ENCODE measurements around the gene EDC3. TPM values are rescaled to one million over a fixed set of nuclear protein-coding genes. Genes with fewer than 3 reads are reported as not detected.

The EDC3 gene
- total and polyA plus RNA-seq, 2 experiments from 2014 or later: 13.8 to 26.5 TPM

- no peak overlapping the region for H2AFZ ChIP-seq
- peak overlapping the region; percentile 78 for H3K27ac ChIP-seq (ENCODE audit: low read depth)
- H3K4me1 ChIP-seq (ENCODE audit: insufficient read depth): peaks cover 11% of the 10 kb centered on the region
- TF ChIP-seq ZNF462 (CRISPR knock-in tag; IDR thresholded peaks at IDR 0.05) (no peak), POLR2AphosphoS5 (IDR thresholded peaks at IDR 0.05; ENCODE audit: low read depth) (no peak), CREB1 (CRISPR knock-in tag; IDR thresholded peaks at IDR 0.05; ENCODE audit: low read depth) (no peak), JUNB (IDR thresholded peaks at IDR 0.05; ENCODE audit: unreplicated experiment) (no peak), REST (IDR thresholded peaks at IDR 0.05; ENCODE audit: unreplicated experiment) (no peak), STAT1 (IDR thresholded peaks at IDR 0.05; ENCODE audit: unreplicated experiment) (no peak), ZNF114 (CRISPR knock-in tag; IDR thresholded peaks at IDR 0.05) (no peak), ETS1 (IDR thresholded peaks at IDR 0.05) (no peak), CTCF (conservative IDR thresholded peaks at IDR 0.05; ENCODE audit: low read depth in 2 of 2) (no peak), EZH2phosphoT487 (IDR thresholded peaks at IDR 0.05; ENCODE audit: unreplicated experiment) (no peak), ZNF331 (CRISPR knock-in tag; IDR thresholded peaks at IDR 0.05; ENCODE audit: low read depth) (no peak), NANOG (IDR thresholded peaks at IDR 0.05; ENCODE audit: borderline replicate concordance) (no peak), EZH2 (IDR thresholded peaks at IDR 0.05; ENCODE audit: low read depth, unreplicated experiment) (no peak)
- peaks cover 21% of the 10 kb centered on the region for H3F3A ChIP-seq (replicated peaks; ENCODE audit: low read depth)
- peaks cover 22% of the 10 kb centered on the region for H4K20me1 ChIP-seq (replicated peaks; ENCODE audit: insufficient read depth)
- H3K4me2 ChIP-seq: peak overlapping the region; percentile 84
- peaks cover 29% of the 10 kb centered on the region for H3K79me2 ChIP-seq (replicated peaks; ENCODE audit: insufficient read depth)
- Mint-ChIP-seq H3K27ac (peak overlapping the region; percentile 88; the same call in 1 of the 2 replicates), H3K9me3 (no peaks in the 10 kb centered on the region; the same call in 2 of the 3 replicates), H3K27me3 (ENCODE audit: insufficient read depth, low read depth, poor library complexity) (peaks cover 28% of the 10 kb centered on the region), H3K4me1 (peaks cover 20% of the 10 kb centered on the region), H3K36me3 (ENCODE audit: low read depth) (peaks cover 23% of the 10 kb centered on the region), H3K4me3 (peak overlapping the region; percentile 90)
- H3K27me3 ChIP-seq (ENCODE audit: insufficient read depth): peaks cover 9% of the 10 kb centered on the region; the same call in 1 of the 2 replicates
- H3K4me3 ChIP-seq: peak overlapping the region; percentile 96
- DNase-seq (ENCODE audit: low spot score) (no peak), ATAC-seq (no peak)
- no peaks in the 10 kb centered on the region for H3K9me2 ChIP-seq (ENCODE audit: insufficient read depth)
- H3K36me3 ChIP-seq (ENCODE audit: insufficient read depth): 0 out of 2 replicates have a peak, but pooled peaks cover 9% of the 10 kb centered on the region
These were observed 79.4 kb downstream of the EDC3 start for GRCh38 chr15:74616366-74616939.

All from GM23338 (cell line).